Ectodermal cell (in vitro differentiated cells): ENCODE data around the gene NQO1.
"Not testable (repeated sequence)": the region's sequence is repeated elsewhere in the genome, so short reads cannot be mapped to it uniquely, and the experiment has no call there.

Experiments
- H3K27ac ChIP-seq: 2 replicates; pipeline ENCODE4 v1.7.0; 2013; ENCODE audit warnings: mild to moderate bottlenecking, low read depth, low read length; ENCODE audit not compliant: insufficient read depth, poor library complexity, severe bottlenecking
- H3K27me3 ChIP-seq: 2 replicates; pipeline ENCODE4 v1.7.0; 2013; ENCODE audit warnings: mild to moderate bottlenecking, low read length; ENCODE audit not compliant: insufficient read depth, control insufficient read depth, poor library complexity, severe bottlenecking
- H3K36me3 ChIP-seq: one replicate; pipeline ENCODE4 v1.7.0; 2013; ENCODE audit warnings: low read length; ENCODE audit not compliant: control insufficient read depth, insufficient read depth
- H3K4me1 ChIP-seq: one replicate; pipeline ENCODE4 v1.7.0; 2013; ENCODE audit warnings: low read length; ENCODE audit not compliant: control insufficient read depth, insufficient read depth
- H3K4me3 ChIP-seq: 2 replicates; pipeline ENCODE4 v1.7.0; 2013; ENCODE audit warnings: low read depth, low read length, control low read depth; ENCODE audit not compliant: insufficient read depth
- H3K9me3 ChIP-seq: 2 replicates; pipeline ENCODE4 v1.7.0; 2013; ENCODE audit warnings: mild to moderate bottlenecking, low read length, moderate library complexity; ENCODE audit not compliant: control insufficient read depth
- WGBS, 2 experiments: methylation state at CpG; one replicate each; pipeline ENCODE4 v1.1.7; 2013; ENCODE audit warnings: missing lambda C conversion rate in 2 of 2; 5-methylcytosine and 5-hydroxymethylcytosine counted together

NQO1 gene

GRCh38 chr16:69744363-69745231 lies 18.2 kb upstream of the NQO1 start:
- WGBS, 2 experiments: 93 to 95% methylated on average over 35 of the region's 35 CpGs
- peaks cover 73% of the 10 kb centered on the region for H3K36me3 ChIP-seq
- no peaks in the 10 kb centered on the region for H3K27me3 ChIP-seq
- H3K27ac ChIP-seq: no peak overlapping the region
- H3K4me3 ChIP-seq: no peak overlapping the region
- no peaks in the 10 kb centered on the region for H3K9me3 ChIP-seq
- H3K4me1 ChIP-seq: no peaks in the 10 kb centered on the region

- Histone ChIP-seq H3K27ac (no peak overlapping the region), H3K4me3 (no peak overlapping the region), H3K27me3 (no peaks in the 10 kb centered on the region), H3K9me3 (no peaks in the 10 kb centered on the region), H3K4me1 (no peaks in the 10 kb centered on the region), H3K36me3 (peaks cover 52% of the 10 kb centered on the region)
- WGBS, 2 experiments: 95 to 96% methylated on average over 41 of the region's 41 CpGs
Observed at GRCh38 chr16:69741951-69742904, 15.9 kb upstream of the NQO1 start.

- no peaks in the 10 kb centered on the region for H3K4me1 ChIP-seq
- H3K36me3 ChIP-seq: peaks cover 52% of the 10 kb centered on the region
- H3K9me3 ChIP-seq: no peaks in the 10 kb centered on the region
- WGBS, 2 experiments: 97 to 98% methylated on average over 8 of the region's 8 CpGs
- no peak overlapping the region for H3K4me3 ChIP-seq
- no peak overlapping the region for H3K27ac ChIP-seq
- H3K27me3 ChIP-seq: no peaks in the 10 kb centered on the region
Observed at GRCh38 chr16:69741519-69741918, 15.2 kb upstream of the NQO1 start.

GRCh38 chr16:69732101-69732500 lies 5.7 kb upstream of the NQO1 start:
- Histone ChIP-seq H3K27ac (no peak overlapping the region), H3K4me3 (no peak overlapping the region), H3K4me1 (peaks cover 5% of the 10 kb centered on the region), H3K9me3 (no peaks in the 10 kb centered on the region), H3K27me3 (no peaks in the 10 kb centered on the region), H3K36me3 (no peaks in the 10 kb centered on the region)
- WGBS, 2 experiments: 93 to 95% methylated on average over 6 of the region's 6 CpGs

GRCh38 chr16:69731280-69731679 lies 4.9 kb upstream of the NQO1 start:
- not testable (repeated sequence) for H3K4me3 ChIP-seq, H3K27me3 ChIP-seq, H3K27ac ChIP-seq, H3K4me1 ChIP-seq, H3K9me3 ChIP-seq, H3K36me3 ChIP-seq
- WGBS, 2 experiments: 91 to 94% methylated on average over 5 of the region's 5 CpGs

GRCh38 chr16:69729030-69729429 lies 2.7 kb upstream of the NQO1 start:
- not testable (repeated sequence) for H3K27me3 ChIP-seq, H3K9me3 ChIP-seq, H3K27ac ChIP-seq, H3K36me3 ChIP-seq, H3K4me3 ChIP-seq
- WGBS, 2 experiments: 89 to 96% methylated on average over 4 of the region's 4 CpGs
- peaks cover 14% of the 10 kb centered on the region for H3K4me1 ChIP-seq

- H3K27ac ChIP-seq: no peak overlapping the region
- H3K4me3 ChIP-seq: no peak overlapping the region
Observed at GRCh38 chr16:69727916-69728270, 1.5 kb upstream of the NQO1 start.

GRCh38 chr16:69725480-69726312 lies 664 bp downstream of the NQO1 start:
- Histone ChIP-seq H3K36me3 (no peaks in the 10 kb centered on the region), H3K4me1 (peaks cover 14% of the 10 kb centered on the region), H3K9me3 (no peaks in the 10 kb centered on the region), H3K4me3 (peak overlapping the region; percentile 41), H3K27me3 (no peaks in the 10 kb centered on the region), H3K27ac (peak overlapping the region; percentile 70)
- 71 to 74% methylated on average over 32 of the region's 32 CpGs for WGBS, 2 experiments

More at GRCh38 chr16:69727916-69728270, 1.5 kb upstream of the NQO1 start:
- WGBS, 2 experiments: 93 to 94% methylated on average over 5 of the region's 5 CpGs
- H3K9me3 ChIP-seq: no peaks in the 10 kb centered on the region
- no peaks in the 10 kb centered on the region for H3K27me3 ChIP-seq
- no peaks in the 10 kb centered on the region for H3K36me3 ChIP-seq
- H3K4me1 ChIP-seq: peaks cover 14% of the 10 kb centered on the region

- no peak overlapping the region for H3K27ac ChIP-seq
- no peaks in the 10 kb centered on the region for H3K9me3 ChIP-seq
- no peaks in the 10 kb centered on the region for H3K36me3 ChIP-seq
- no peaks in the 10 kb centered on the region for H3K27me3 ChIP-seq
- 60 to 61% methylated on average over 6 of the region's 6 CpGs for WGBS, 2 experiments
- peaks cover 14% of the 10 kb centered on the region for H3K4me1 ChIP-seq
- H3K4me3 ChIP-seq: no peak overlapping the region
Observed at GRCh38 chr16:69724981-69725479, 1.3 kb downstream of the NQO1 start.
